DOHH2 (cell line): ENCODE results near the gene RGS3.

Experiments
- EZH2phosphoT487 ChIP-seq: fragments of 200-600 bp; sonication (generic); IDR thresholded peaks from 2 replicates; pipeline ENCODE4 v1.6.1; 2017; ENCODE audit warnings: borderline replicate concordance, mild to moderate bottlenecking, antibody characterized with exemption, low read length, moderate library complexity, mixed read lengths
- TF ChIP-seq, protein P1 (sequence below): fragments of 200-600 bp; sonication (generic); IDR thresholded peaks from one replicate; pipeline ENCODE4 v1.5.1; 2014; ENCODE audit warnings: antibody characterized with exemption, mild to moderate bottlenecking, low read depth, low read length; ENCODE audit not compliant: poor library complexity, severe bottlenecking

DNA sequence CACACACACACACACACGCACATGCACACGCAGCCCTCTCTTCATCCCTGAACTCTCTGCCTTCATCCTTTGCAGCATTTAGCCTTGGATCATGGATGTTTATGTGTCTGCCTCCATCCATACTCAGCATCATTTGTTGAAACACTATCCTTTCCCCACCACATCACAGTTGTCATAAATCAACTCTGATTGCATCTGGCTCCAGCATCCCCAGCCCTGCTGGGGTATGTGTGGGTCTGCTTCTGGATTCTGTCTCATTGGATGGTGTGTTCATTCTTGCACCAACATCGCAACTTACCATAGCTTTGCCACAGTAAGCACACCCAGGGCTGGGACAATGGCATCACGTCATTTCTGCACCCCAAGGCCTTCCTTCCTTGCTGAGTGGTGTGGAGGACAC lies 175.4 kb downstream of the RGS3 start:
- TF ChIP-seq, protein P1, sequence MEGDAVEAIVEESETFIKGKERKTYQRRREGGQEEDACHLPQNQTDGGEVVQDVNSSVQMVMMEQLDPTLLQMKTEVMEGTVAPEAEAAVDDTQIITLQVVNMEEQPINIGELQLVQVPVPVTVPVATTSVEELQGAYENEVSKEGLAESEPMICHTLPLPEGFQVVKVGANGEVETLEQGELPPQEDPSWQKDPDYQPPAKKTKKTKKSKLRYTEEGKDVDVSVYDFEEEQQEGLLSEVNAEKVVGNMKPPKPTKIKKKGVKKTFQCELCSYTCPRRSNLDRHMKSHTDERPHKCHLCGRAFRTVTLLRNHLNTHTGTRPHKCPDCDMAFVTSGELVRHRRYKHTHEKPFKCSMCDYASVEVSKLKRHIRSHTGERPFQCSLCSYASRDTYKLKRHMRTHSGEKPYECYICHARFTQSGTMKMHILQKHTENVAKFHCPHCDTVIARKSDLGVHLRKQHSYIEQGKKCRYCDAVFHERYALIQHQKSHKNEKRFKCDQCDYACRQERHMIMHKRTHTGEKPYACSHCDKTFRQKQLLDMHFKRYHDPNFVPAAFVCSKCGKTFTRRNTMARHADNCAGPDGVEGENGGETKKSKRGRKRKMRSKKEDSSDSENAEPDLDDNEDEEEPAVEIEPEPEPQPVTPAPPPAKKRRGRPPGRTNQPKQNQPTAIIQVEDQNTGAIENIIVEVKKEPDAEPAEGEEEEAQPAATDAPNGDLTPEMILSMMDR: no peak
- TF ChIP-seq EZH2phosphoT487: no peak
